Mammary epithelial cell (primary cell): ENCODE measurements around the gene KLK7.

ENCODE experiments used
- EZH2 ChIP-seq: IDR thresholded peaks from 2 replicates; pipeline ENCODE4 v1.6.1; 2012; ENCODE audit warnings: low read length, inconsistent platforms, borderline replicate concordance
- TF ChIP-seq, protein P1 (sequence below), 2 donors: IDR thresholded peaks in 1 of 2; conservative IDR thresholded peaks in 1 of 2; 2 replicates each; pipeline ENCODE4 v1.5.1; 2011 to 2012; ENCODE audit warnings: inconsistent platforms in 2 of 2, low read length in 2 of 2, mild to moderate bottlenecking in 2 of 2, control low read depth in 1 of 2, low read depth in 1 of 2; ENCODE audit not compliant: insufficient read depth in 1 of 2; ENCODE audit errors: extremely low read depth in 1 of 2

GRCh38 chr19:50969413-50969760, 14.3 kb downstream of the KLK7 start, which contains the start of gene KLK6:
- TF ChIP-seq, protein P1, sequence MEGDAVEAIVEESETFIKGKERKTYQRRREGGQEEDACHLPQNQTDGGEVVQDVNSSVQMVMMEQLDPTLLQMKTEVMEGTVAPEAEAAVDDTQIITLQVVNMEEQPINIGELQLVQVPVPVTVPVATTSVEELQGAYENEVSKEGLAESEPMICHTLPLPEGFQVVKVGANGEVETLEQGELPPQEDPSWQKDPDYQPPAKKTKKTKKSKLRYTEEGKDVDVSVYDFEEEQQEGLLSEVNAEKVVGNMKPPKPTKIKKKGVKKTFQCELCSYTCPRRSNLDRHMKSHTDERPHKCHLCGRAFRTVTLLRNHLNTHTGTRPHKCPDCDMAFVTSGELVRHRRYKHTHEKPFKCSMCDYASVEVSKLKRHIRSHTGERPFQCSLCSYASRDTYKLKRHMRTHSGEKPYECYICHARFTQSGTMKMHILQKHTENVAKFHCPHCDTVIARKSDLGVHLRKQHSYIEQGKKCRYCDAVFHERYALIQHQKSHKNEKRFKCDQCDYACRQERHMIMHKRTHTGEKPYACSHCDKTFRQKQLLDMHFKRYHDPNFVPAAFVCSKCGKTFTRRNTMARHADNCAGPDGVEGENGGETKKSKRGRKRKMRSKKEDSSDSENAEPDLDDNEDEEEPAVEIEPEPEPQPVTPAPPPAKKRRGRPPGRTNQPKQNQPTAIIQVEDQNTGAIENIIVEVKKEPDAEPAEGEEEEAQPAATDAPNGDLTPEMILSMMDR (conservative IDR thresholded peaks at IDR 0.05 in 1 of 2, IDR thresholded peaks at IDR 0.05 in 1 of 2; ENCODE audit: extremely low read depth in 1 of 2, insufficient read depth in 1 of 2, low read depth in 1 of 2, low read length in 2 of 2) = no peak
- TF ChIP-seq EZH2 = no peak
